Body of pancreas (tissue), 4 donors: ENCODE measurements around the gene ZNF541.

Experiments
- CTCF ChIP-seq, 7 experiments: fragments of 450-650 bp in 4 of 7; fragments of 200-600 bp in 3 of 7; sonication (generic) in 3 of 7; IDR thresholded peaks; one replicate each; pipeline ENCODE4 v1.5.1; 2016 to 2019; ENCODE audit warnings: antibody characterized with exemption in 7 of 7
- POLR2A ChIP-seq, 3 donors: fragments of 450-650 bp; IDR thresholded peaks; one replicate each; pipeline ENCODE4 v1.6.1; 2016; ENCODE audit warnings: antibody characterized with exemption in 3 of 3, mild to moderate bottlenecking in 2 of 3

GRCh38 chr19:47615230-47615629 is 42.3 kb upstream of the ZNF541 start:
- no peak for TF ChIP-seq CTCF (IDR thresholded peaks at IDR 0.05)
- no peak for TF ChIP-seq POLR2A (IDR thresholded peaks at IDR 0.05)
